GM19238 (cell line): ENCODE measurements around the gene KIF1C.
"Not testable (repeated sequence)": the region's sequence is repeated elsewhere in the genome, so short reads cannot be mapped to it uniquely, and the experiment has no call there.

Experiments
- DNase-seq: peaks from one replicate; pipeline ENCODE4 v3.0.0; 2011; ENCODE audit warnings: low spot score; ENCODE audit not compliant: insufficient read length

Gene KIF1C

DNA sequence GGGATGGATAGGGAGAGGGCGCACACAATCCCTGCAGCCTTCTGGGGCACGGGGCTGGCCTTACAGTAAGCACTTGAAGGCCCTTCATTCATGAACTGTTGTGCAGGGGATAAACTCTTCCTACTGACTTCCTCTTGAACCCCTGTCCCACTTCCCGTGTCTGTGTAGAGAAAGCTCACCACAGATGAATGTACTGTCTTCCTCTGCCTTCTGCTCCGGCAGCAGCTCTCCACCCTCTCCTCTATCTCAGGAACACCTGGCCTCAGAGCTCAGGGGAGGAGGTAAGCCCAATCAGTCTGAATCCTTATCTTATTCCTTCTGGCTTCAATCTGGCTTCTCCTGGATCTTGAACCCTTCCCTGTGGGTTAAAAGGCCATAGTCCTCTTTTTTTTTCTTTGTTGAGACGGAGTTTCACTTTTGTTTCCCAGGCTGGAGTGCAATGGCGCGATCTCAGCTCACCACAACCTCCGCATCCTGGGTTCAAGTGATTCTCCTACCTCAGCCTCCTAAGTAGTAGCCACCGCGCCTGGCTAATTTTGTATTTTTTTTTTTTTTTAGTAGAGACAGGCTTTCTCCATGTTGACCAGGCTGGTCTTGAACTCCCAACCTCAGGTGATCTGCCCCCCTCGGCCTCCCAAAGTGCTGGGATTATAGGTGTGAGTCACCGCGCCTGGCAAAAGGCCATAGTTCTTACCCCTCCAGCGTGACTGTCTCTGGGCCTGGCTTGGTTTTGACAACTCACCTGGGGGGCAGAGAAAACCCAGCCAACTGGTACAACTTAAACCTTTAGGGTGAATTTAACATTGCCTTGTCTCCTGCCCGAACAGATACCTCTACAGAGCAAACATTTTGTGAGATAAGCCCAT is 44.6 kb downstream of the KIF1C start:
- no peak for DNase-seq

DNA sequence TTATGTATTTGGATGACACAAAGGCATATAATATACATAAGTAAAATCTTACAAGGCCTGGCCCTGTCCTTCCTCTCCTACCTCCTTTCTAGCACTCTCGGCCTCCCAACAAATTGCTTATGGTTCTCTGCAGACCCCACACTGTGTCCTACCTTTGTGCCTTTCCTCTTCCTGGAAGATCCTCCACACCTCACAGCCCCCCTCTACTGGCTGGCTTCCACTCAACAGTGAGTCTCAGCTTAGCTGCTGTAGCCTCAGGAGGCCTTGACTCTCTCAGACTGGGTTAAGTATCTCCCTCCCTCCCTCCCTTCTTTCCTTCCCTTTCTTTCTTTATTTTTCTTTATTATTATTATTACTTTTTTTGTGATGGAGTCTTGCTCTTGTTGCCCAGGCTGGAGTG is 45.8 kb downstream of the KIF1C start:
- DNase-seq, result no peak

DNA sequence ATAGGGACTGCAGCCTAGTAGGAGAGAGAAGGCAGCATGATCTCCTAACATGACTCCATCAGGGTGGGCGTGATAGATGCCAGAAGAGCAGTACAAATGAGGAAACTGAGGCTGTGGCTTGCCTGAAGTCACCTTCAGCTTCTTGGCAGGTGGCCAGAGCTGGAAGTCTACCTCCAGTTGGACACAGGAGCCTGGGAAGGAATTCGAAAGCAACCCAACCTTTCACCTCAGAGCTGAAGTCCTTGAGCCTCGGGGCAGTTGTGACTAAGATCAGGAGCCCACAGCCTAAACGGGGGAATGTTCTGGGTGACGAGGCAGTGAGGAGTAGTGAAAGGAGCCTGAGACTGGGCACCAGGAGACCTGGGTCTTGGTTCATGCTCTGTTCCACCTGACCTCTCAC is 46.9 kb downstream of the KIF1C start:
- no peak for DNase-seq

DNA sequence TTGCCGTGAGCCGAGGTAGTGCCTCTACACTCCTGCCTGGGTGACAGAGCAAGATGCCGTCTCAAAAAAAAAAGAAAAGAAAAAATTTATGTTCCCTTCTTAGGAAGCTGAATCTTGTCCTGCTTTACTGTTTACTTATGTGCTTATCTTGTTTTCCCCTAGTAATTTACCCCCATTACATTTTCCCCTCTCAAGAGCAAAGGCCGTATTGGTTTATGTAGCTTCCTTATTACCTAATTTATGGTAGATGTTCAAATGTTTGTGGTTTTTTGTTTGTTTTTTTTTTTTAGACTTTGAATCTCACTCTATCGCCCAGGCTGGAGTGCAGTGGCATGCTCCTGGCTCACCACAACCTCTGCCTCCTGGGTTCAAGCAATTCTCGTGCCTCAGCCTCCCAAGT is 47.7 kb downstream of the KIF1C start:
- DNase-seq, result no peak

DNA sequence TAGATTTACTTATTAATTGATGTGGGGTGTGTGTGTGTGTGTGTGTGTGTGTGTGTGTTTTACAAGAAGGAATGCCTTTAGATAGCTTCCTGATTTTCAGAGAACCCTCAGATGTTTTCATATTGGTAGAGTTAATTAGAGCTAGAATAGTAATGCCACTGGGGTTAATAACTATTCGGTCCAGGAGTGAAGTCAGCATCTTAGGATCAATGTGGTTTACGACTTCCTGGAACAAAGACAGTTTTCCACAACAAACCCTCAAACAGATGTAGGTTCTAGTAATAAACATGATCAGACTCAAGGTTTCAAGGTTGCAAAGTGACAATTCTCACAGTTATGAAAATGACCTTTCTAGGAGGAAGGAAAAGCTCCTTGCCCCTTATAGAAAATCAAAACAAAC is 49.7 kb downstream of the KIF1C start:
- DNase-seq, result no peak

DNA sequence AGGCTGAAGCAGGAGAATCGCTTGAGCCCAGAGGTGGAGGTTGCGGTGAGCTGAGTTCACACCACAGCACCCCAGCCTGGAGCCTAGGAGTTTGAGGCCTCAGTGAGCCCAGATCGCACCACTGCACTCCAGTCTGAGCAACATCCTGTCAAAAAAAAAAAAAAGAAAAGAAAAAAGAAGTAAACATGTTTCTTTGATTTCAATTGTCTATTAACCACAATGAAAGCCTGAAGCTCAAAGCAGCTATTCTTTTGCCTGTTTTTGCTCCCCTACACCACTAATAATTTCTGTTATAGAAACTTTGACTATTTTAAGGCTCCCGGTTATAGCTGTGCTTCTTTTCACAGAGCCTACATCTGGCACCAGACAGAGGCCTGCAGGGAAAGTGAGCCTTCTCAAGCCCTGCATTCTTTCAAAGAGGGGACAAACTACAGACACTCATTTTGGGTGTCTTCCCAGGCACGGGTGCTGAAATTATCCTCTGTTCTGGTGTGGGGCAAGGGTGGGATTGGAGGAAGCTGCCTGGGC is 51.6 kb downstream of the KIF1C start:
- no peak for DNase-seq

DNA sequence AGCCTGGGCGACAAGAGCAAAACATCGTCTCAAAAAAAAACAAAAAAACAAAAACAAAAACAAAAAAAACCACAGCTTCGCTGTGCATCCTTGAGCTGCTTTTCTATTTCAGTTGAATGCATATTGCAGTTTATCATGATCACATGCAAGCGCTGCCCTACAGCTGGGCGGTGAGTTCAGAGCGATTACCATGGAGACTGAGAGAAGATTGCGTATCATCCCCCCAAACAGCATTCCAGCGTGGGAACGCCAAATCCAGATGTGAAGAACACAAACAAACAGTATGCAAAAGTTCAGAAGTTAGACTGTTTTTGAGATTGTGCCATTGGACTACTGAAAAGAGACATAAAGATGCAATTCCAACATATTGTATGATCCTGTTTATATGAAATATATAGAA is 52.5 kb downstream of the KIF1C start:
- no peak for DNase-seq

DNA sequence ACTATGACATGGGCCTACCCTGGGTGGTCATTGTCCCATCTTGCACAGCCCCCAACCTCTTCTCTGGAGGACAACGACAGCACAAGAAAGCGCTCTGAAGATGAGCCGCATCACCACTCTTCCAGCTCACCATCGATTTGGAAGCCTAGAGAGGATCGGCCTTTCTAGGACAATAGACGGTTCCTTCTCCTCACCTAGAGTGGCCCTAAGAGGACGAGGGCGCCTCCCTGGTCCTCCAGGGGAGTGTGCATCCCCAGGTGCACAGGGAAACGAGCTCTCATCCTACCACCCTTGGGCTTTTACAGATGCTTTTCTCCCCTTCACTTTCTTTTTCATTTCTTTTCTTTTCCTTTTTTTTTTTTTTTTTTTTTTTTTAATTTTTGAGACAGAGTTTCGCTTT is 57.8 kb downstream of the KIF1C start:
- DNase-seq, result no peak

DNA sequence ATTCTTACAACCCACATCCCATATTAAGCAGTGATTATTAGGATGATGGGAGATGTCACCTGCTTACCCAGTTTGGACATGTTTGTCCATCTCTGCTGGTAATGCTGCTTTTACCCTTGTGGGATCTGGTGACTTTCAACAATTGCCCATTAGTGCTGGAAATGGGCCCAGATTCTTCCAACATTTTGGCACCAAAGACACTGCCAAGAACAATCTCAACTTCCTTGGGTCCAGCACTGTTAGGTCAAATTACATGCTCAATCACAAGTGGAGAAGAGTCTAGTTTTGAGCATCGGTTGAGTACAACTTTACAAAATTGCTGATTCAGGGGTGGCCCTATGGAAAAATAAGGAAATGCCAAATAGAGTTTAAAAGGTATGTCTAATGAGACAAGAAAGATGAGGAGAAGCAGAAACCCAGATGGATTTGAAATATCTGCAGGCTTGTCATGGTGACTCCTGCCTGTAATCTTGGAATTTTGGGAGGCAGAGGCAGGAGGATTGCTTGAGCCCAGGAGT is 67.5 kb downstream of the KIF1C start:
- no peak for DNase-seq

DNA sequence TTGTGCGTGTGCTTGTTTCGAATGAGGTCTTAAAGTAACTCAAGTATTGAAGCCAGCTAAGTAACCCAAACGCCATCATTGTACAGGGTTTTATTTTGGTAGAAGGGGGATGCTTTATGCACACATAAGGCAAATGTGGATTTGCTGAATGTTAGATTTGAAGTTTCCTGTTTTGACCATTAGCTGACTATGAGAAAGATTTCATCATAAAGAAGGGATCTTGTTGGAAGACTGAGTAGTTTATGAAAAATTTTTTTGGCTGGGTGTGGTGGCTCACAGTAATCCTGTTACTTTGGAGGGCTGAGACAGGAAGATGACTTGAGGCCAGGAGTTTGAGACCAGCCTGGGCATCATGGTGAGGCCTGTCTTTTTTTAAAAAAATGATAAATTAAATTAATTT is 70.5 kb downstream of the KIF1C start:
- no peak for DNase-seq

DNA sequence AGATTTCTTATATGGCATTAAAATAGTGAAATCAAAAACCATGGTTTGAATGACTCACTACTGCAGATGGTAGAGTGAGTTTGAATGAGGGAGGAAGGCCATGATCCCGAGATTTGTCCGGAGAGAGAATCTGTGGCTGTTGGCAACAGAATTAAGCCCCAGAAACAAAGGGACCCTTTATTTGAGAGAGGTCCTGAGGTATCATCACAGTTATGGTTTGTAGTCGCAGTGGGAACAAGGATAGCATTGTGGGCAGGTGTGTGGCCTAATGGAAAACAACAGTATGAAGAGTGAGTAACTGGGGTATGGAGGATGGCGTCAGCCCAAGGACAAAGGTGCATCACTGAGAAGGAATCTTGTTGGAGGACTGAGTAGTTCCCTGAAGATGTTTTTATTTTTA is 72.0 kb downstream of the KIF1C start:
- no peak for DNase-seq

DNA sequence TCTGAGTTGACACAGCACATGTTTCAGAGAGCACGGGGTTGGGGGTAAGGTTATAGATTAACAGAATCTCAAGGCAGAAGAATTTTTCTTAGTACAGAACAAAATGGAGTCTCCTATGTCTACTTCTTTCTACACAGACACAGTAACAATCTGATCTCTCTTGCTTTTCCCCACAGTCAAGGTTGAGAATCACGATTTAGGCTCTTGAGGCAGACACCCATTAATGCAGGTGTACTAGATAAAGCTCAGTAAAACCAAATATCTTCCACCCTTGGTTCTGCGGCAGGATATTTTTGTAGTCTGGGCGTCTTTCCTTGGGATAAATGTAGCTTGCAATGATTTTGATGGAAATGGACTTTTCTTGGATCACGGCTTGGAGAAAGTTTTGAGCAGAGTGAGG is 77.7 kb downstream of the KIF1C start:
- DNase-seq, result not testable (repeated sequence)

DNA sequence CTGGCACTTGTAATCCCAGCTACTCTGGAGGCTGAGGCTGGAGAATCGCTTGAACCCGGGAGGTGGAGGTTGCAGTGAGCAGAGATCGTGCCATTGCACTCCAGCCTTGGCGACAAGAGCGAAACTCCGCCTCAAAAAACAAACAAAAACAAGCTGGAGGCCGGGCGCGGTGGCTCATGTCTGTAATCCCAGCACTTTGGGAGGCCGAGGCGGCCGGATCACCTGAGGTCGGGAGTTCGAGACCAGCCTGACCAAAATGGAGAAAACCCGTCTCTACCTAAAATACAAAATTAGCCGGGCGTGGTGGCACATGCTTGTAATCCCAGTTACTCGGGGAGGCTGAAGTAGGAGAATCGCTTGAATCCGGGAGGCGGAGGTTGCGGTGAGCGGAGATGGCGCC is 79.5 kb downstream of the KIF1C start:
- DNase-seq, result not testable (repeated sequence)

DNA sequence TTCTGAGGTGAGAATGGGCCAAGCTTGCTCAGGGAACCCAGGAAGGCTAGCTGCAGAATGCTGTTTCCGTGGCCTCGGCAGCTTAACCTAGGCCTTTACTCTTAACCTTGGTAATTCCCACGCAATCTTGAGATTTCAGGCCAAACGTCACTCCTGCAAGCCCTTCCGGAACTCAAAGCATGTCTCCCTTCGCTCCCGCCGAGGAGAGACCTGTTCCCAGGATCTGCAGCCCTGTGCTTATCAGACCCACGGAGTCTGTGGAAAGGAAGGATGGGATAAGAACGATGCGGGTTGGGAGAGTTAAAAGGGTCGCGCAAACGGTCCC is 80.0 kb downstream of the KIF1C start:
- DNase-seq, result no peak
